Upper lobe of left lung (tissue), 4 donors: Measurements from ENCODE around the gene GSTO2.

Experiments used
- EP300 ChIP-seq, 4 donors: sonication (generic); formaldehyde crosslinking; IDR thresholded peaks; one replicate each; pipeline ENCODE4 v1.5.1; 2017; ENCODE audit warnings: antibody characterized with exemption in 4 of 4, control low read depth in 2 of 4
- POLR2A ChIP-seq, 4 donors: fragments of 450-650 bp; IDR thresholded peaks; one replicate each; pipeline ENCODE4 v1.5.1; 2016 to 2017; ENCODE audit warnings: antibody characterized with exemption in 4 of 4, mild to moderate bottlenecking in 2 of 4
- POLR2AphosphoS5 ChIP-seq, 2 donors: sonication (generic); formaldehyde crosslinking; IDR thresholded peaks; one replicate each; pipeline ENCODE4 v1.5.1; 2017; ENCODE audit warnings: antibody characterized with exemption in 2 of 2
- TF ChIP-seq, protein P1 (sequence below), 6 experiments: fragments of 450-650 bp in 4 of 6; fragments of 200-600 bp in 2 of 6; sonication (generic) in 2 of 6; IDR thresholded peaks; one replicate each; pipeline ENCODE4 v1.5.1; 2016 to 2019; ENCODE audit warnings: antibody characterized with exemption in 6 of 6

DNA sequence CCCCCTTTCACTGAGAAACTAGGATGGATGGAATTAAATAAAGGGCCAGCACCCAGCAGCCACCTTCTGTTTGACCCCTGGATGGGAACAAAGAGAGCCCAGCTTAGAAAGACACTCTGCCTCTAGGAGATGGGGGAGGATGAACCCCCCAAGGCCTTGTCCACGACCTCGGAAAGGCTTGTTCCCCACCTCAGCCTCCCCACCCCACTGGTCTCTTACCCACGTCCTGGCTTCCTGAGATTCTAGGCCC lies 59.6 kb downstream of the GSTO2 start:
- TF ChIP-seq, protein P1, sequence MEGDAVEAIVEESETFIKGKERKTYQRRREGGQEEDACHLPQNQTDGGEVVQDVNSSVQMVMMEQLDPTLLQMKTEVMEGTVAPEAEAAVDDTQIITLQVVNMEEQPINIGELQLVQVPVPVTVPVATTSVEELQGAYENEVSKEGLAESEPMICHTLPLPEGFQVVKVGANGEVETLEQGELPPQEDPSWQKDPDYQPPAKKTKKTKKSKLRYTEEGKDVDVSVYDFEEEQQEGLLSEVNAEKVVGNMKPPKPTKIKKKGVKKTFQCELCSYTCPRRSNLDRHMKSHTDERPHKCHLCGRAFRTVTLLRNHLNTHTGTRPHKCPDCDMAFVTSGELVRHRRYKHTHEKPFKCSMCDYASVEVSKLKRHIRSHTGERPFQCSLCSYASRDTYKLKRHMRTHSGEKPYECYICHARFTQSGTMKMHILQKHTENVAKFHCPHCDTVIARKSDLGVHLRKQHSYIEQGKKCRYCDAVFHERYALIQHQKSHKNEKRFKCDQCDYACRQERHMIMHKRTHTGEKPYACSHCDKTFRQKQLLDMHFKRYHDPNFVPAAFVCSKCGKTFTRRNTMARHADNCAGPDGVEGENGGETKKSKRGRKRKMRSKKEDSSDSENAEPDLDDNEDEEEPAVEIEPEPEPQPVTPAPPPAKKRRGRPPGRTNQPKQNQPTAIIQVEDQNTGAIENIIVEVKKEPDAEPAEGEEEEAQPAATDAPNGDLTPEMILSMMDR (IDR thresholded peaks at IDR 0.05), result no peak
- TF ChIP-seq POLR2AphosphoS5 (IDR thresholded peaks at IDR 0.05) (no peak), POLR2A (IDR thresholded peaks at IDR 0.05) (no peak), EP300 (IDR thresholded peaks at IDR 0.05) (no peak)
